Kasumi-1 (cell line): Measurements from ENCODE around the gene ACOT9.
"Not testable (repeated sequence)": the region's sequence is repeated elsewhere in the genome, so short reads cannot be mapped to it uniquely, and the experiment has no call there.

ENCODE experiments used
- DNase-seq, 2 experiments: peaks; one replicate each; lab custom pipeline; 2025; lab: John Stamatoyannopoulos, UW

Gene ACOT9

GRCh38 chrX:23694606-23695005 lies 48.5 kb downstream of the ACOT9 start:
- DNase-seq: peak; percentile 16 to 39

- DNase-seq: no peak
These were observed 50.9 kb downstream of the ACOT9 start for GRCh38 chrX:23692166-23692565.

- DNase-seq: not testable (repeated sequence)
These were observed 66.6 kb downstream of the ACOT9 start for GRCh38 chrX:23676486-23676885.

- DNase-seq: no peak
These were observed 70.0 kb downstream of the ACOT9 start for GRCh38 chrX:23673108-23673507.

GRCh38 chrX:23670528-23670927 lies 72.5 kb downstream of the ACOT9 start:
- DNase-seq: no peak

- peak in 1 of 2 experiments; percentile 0 for DNase-seq
These were observed 74.7 kb downstream of the ACOT9 start for GRCh38 chrX:23668335-23668734.

GRCh38 chrX:23667239-23668177 lies 75.6 kb downstream of the ACOT9 start, which contains the start of gene PRDX4:
TSS of gene PRDX4 (plus strand) at chrX:23667493. CDS start at chrX:23667571, 78 bp downstream.
- peak; percentile 41 to 65 for DNase-seq

- DNase-seq: no peak
These were observed 76.8 kb downstream of the ACOT9 start for GRCh38 chrX:23666282-23666681.

GRCh38 chrX:23664496-23664895 lies 78.6 kb downstream of the ACOT9 start:
- no peak for DNase-seq

- no peak for DNase-seq
These were observed 80.2 kb downstream of the ACOT9 start for GRCh38 chrX:23662853-23663252.

- no peak for DNase-seq
These were observed 80.9 kb downstream of the ACOT9 start for GRCh38 chrX:23662187-23662586.

- DNase-seq: no peak
These were observed 81.4 kb downstream of the ACOT9 start for GRCh38 chrX:23661671-23662070.

- DNase-seq: no peak
These were observed 82.3 kb downstream of the ACOT9 start for GRCh38 chrX:23660766-23661132.

- not testable (repeated sequence) for DNase-seq
These were observed 82.9 kb downstream of the ACOT9 start for GRCh38 chrX:23660083-23660765.

GRCh38 chrX:23659339-23659738 lies 83.7 kb downstream of the ACOT9 start:
- no peak for DNase-seq

- DNase-seq: no peak
These were observed 86.4 kb downstream of the ACOT9 start for GRCh38 chrX:23656684-23657083.

GRCh38 chrX:23656091-23656490 lies 87.0 kb downstream of the ACOT9 start:
- DNase-seq: no peak
